CD14-positive monocyte (primary cell): ENCODE data around the gene GIT2. TPM values are rescaled to one million over a fixed set of nuclear protein-coding genes. Genes with fewer than 3 reads are reported as not detected.

ENCODE experiments used
- DNase-seq, 3 donors: peaks; one replicate each; pipeline ENCODE4 v3.0.0-alpha.2; 2011 to 2022
- H2AFZ ChIP-seq: 2 replicates; pipeline ENCODE4 v1.6.0; 2012; ENCODE audit warnings: mild to moderate bottlenecking, low read depth, low read length, inconsistent platforms; ENCODE audit not compliant: insufficient read depth, poor library complexity, severe bottlenecking
- H3K27ac ChIP-seq, 2 donors: 1 replicate in 1 of 2; 2 replicates in 1 of 2; pipeline ENCODE4 v1.5.1; 2012 to 2013; ENCODE audit warnings: low read length in 2 of 2, control low read depth in 1 of 2, inconsistent platforms in 1 of 2, low read depth in 1 of 2, mild to moderate bottlenecking in 1 of 2
- H3K27me3 ChIP-seq, 2 donors: one replicate each; pipeline versions ENCODE4 v1.6.0 to v1.6.1; 2011 to 2013; ENCODE audit warnings: low read length in 2 of 2; ENCODE audit not compliant: control insufficient read depth in 2 of 2, insufficient read depth in 2 of 2
- H3K36me3 ChIP-seq, 2 donors: replicated peaks in 1 of 2; 1 replicate in 1 of 2; 2 replicates in 1 of 2; pipeline versions ENCODE4 v1.5.1 to v1.6.1; 2012 to 2013; ENCODE audit warnings: low read length in 2 of 2, control low read depth in 1 of 2, inconsistent platforms in 1 of 2, mild to moderate bottlenecking in 1 of 2; ENCODE audit not compliant: insufficient read depth in 2 of 2, control insufficient read depth in 1 of 2
- H3K4me1 ChIP-seq, 2 donors: 1 replicate in 1 of 2; 2 replicates in 1 of 2; pipeline versions ENCODE4 v1.5.1 to v1.6.1; 2012 to 2013; ENCODE audit warnings: low read length in 2 of 2, control low read depth in 1 of 2, inconsistent platforms in 1 of 2, mild to moderate bottlenecking in 1 of 2, moderate library complexity in 1 of 2; ENCODE audit not compliant: insufficient read depth in 2 of 2, control insufficient read depth in 1 of 2
- H3K4me2 ChIP-seq: replicated peaks from 2 replicates; pipeline ENCODE3; 2012; ENCODE audit warnings: low read length, moderate library complexity, mild to moderate bottlenecking; ENCODE audit not compliant: poor library complexity, severe bottlenecking; ENCODE audit errors: extremely low read depth
- H3K4me3 ChIP-seq, 3 experiments: fragments of 200-600 bp in 1 of 3; sonication (generic) in 1 of 3; replicated peaks in 1 of 3; 1 replicate in 2 of 3; 2 replicates in 1 of 3; pipeline ENCODE4 v1.5.1; 2011 to 2013; ENCODE audit warnings: low read length in 3 of 3, mild to moderate bottlenecking in 3 of 3, control low read depth in 2 of 3, low read depth in 2 of 3, inconsistent platforms in 1 of 3, moderate library complexity in 1 of 3
- H3K79me2 ChIP-seq: 2 replicates; pipeline ENCODE4 v1.6.0; 2012; ENCODE audit warnings: mild to moderate bottlenecking, control low read depth, inconsistent platforms, low read length, moderate library complexity; ENCODE audit not compliant: insufficient read depth
- H3K9ac ChIP-seq: 2 replicates; pipeline ENCODE4 v1.6.0; 2017; ENCODE audit warnings: low read length, mild to moderate bottlenecking; ENCODE audit not compliant: insufficient read depth, poor library complexity, severe bottlenecking
- H3K9me3 ChIP-seq, 2 donors: replicated peaks in 1 of 2; 1 replicate in 1 of 2; 2 replicates in 1 of 2; pipeline versions ENCODE4 v1.5.1 to v1.6.1; 2012 to 2013; ENCODE audit warnings: low read length in 2 of 2, control low read depth in 1 of 2; ENCODE audit not compliant: control insufficient read depth in 1 of 2, insufficient read depth in 1 of 2
- H4K20me1 ChIP-seq: 2 replicates; pipeline ENCODE4 v1.6.0; 2012; ENCODE audit warnings: mild to moderate bottlenecking, low read length, control low read depth, moderate library complexity; ENCODE audit not compliant: insufficient read depth
- H3K27ac Mint-ChIP-seq, 7 donors: one replicate each; pipeline ENCODE4 v1.8.0; 2020; ENCODE audit warnings: mild to moderate bottlenecking in 7 of 7, mixed read lengths in 7 of 7, moderate library complexity in 6 of 7, inconsistent platforms in 2 of 7
- H3K27me3 Mint-ChIP-seq, 3 donors: one replicate each; pipeline ENCODE4 v1.8.0; 2021 to 2022; ENCODE audit warnings: low read depth in 3 of 3, mild to moderate bottlenecking in 3 of 3, mixed read lengths in 3 of 3, moderate library complexity in 3 of 3, inconsistent platforms in 1 of 3
- H3K36me3 Mint-ChIP-seq, 2 donors: one replicate each; pipeline ENCODE4 v1.8.0; 2020; ENCODE audit warnings: mixed read lengths in 2 of 2, inconsistent platforms in 1 of 2, mild to moderate bottlenecking in 1 of 2
- H3K4me1 Mint-ChIP-seq: one replicate; pipeline ENCODE4 v1.8.0; 2020; ENCODE audit warnings: mild to moderate bottlenecking, mixed read lengths
- H3K4me3 Mint-ChIP-seq, 2 donors: one replicate each; pipeline ENCODE4 v1.8.0; 2020; ENCODE audit warnings: mild to moderate bottlenecking in 2 of 2, mixed read lengths in 2 of 2, moderate library complexity in 1 of 2
- H3K9me3 Mint-ChIP-seq, 7 donors: one replicate each; pipeline ENCODE4 v1.8.0; 2020 to 2022; ENCODE audit warnings: mixed read lengths in 7 of 7, mild to moderate bottlenecking in 6 of 7, moderate library complexity in 6 of 7, inconsistent platforms in 2 of 7
- WGBS: methylation state at CpG from one replicate; pipeline ENCODE4 v1.1.5; 2013; ENCODE audit warnings: missing lambda C conversion rate; ENCODE audit not compliant: insufficient coverage; 5-methylcytosine and 5-hydroxymethylcytosine counted together
- intact Hi-C, 2 donors: fragments of 100-400 bp; cut with micrococcal nuclease; formaldehyde crosslinking; loops; one replicate each; pipeline versions ENCODE4 v1.15.0 to v1.15.1; 2023
- polyA plus RNA-seq, 3 donors: library from polyadenylated mRNA; depleted of rRNA in 1 of 3; unstranded in 2 of 3; stranded (reverse) in 1 of 3; fragments of 300-500 nt in 2 of 3; fragments of >200 nt in 1 of 3; fragmentation: Illumina TruSeq in 2 of 3; gene quantifications; 1 replicate in 2 of 3; 2 replicates in 1 of 3; pipeline ENCODE4 v1.2.3, GENCODE V29; 2012 to 2021
- TF ChIP-seq, protein P1 (sequence below): fragments of 200-600 bp; IDR thresholded peaks from one replicate; pipeline ENCODE4 v1.8.0; 2022; ENCODE audit warnings: antibody characterized with exemption, mild to moderate bottlenecking

GIT2 gene
- polyA plus RNA-seq, 3 donors = 75.8 to 139 (median 98.8) TPM

DNA sequence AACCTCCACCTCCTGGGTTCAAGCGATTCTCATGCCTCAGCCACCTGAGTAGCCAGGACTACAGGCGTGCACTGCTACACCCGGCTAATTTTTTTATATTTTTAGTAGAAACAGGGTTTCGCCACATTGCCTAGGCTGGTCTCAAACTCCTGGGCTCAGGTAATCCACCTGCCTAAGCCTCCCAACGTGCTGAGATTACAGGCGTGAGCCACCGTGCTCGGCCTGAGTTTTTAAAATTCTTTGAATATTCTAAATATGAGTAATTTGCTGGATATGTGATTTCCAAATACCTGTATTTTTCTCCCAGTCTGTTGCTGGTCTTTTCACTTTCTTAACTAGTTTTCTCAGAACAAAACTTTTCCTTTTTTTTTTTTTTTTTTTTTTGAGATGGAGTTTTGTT lies 27.4 kb downstream of the GIT2 start:
- no peaks in the 10 kb centered on the region for H3K9me3 Mint-ChIP-seq
- Histone ChIP-seq H3K27ac (no peak overlapping the region), H4K20me1 (peaks cover 97% of the 10 kb centered on the region), H3K9me3 (no peaks in the 10 kb centered on the region), H3K4me1 (no peaks in the 10 kb centered on the region), H3K36me3 (peaks cover 81 to 98% of the 10 kb centered on the region in 2 donors), H3K4me2 (no peak overlapping the region), H3K9ac (no peak overlapping the region), H3K4me3 (no peak overlapping the region), H2AFZ (no peak overlapping the region), H3K27me3 (no peaks in the 10 kb centered on the region), H3K79me2 (peaks cover 54% of the 10 kb centered on the region)
- H3K27me3 Mint-ChIP-seq = no peaks in the 10 kb centered on the region
- peaks cover 12% of the 10 kb centered on the region for H3K4me1 Mint-ChIP-seq
- TF ChIP-seq, protein P1, sequence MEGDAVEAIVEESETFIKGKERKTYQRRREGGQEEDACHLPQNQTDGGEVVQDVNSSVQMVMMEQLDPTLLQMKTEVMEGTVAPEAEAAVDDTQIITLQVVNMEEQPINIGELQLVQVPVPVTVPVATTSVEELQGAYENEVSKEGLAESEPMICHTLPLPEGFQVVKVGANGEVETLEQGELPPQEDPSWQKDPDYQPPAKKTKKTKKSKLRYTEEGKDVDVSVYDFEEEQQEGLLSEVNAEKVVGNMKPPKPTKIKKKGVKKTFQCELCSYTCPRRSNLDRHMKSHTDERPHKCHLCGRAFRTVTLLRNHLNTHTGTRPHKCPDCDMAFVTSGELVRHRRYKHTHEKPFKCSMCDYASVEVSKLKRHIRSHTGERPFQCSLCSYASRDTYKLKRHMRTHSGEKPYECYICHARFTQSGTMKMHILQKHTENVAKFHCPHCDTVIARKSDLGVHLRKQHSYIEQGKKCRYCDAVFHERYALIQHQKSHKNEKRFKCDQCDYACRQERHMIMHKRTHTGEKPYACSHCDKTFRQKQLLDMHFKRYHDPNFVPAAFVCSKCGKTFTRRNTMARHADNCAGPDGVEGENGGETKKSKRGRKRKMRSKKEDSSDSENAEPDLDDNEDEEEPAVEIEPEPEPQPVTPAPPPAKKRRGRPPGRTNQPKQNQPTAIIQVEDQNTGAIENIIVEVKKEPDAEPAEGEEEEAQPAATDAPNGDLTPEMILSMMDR = no peak
- no peak for DNase-seq
- intact Hi-C loops = no loop called here
- no peak overlapping the region for H3K4me3 Mint-ChIP-seq
- peaks cover 57 to 91% of the 10 kb centered on the region in 2 donors for H3K36me3 Mint-ChIP-seq
- 100% methylated on average over 4 of the region's 8 CpGs for WGBS
- H3K27ac Mint-ChIP-seq = no peak overlapping the region

DNA sequence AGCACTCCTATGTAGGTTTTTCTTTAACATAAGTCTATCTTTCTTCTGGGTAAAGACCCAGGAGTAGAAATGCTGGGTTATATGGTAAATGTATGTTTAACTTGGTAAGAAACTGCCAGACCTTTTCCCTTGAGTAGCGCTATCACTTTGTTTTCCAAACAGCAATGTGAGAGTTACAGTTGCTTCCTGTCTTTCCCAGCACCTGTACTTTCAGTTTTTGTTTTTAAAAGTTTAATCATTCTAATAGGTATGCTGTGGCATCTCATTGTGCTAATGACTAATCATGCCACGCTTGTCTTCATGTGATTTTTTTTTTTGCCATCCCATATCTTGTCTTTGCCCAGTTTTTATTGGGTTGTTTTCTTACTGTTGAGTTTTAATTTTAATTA lies 28.1 kb downstream of the GIT2 start:
- Histone ChIP-seq H3K4me2 (no peak overlapping the region), H3K9me3 (no peaks in the 10 kb centered on the region), H3K4me1 (no peaks in the 10 kb centered on the region), H3K79me2 (peaks cover 55% of the 10 kb centered on the region), H4K20me1 (peaks cover 97% of the 10 kb centered on the region), H3K36me3 (peaks cover 84 to 98% of the 10 kb centered on the region in 2 donors), H3K27ac (peak overlapping the region in 1 of 2 donors; percentile 70), H3K27me3 (no peaks in the 10 kb centered on the region), H3K4me3 (no peak overlapping the region), H2AFZ (no peak overlapping the region), H3K9ac (no peak overlapping the region)
- Mint-ChIP-seq H3K4me3 (no peak overlapping the region), H3K9me3 (no peaks in the 10 kb centered on the region), H3K27me3 (peaks cover 0 to 2% (median 0%) of the 10 kb centered on the region in 3 donors), H3K4me1 (peaks cover 5% of the 10 kb centered on the region), H3K36me3 (peaks cover 59 to 91% of the 10 kb centered on the region in 2 donors), H3K27ac (peak overlapping the region in 3 of 7 donors; percentile 6 to 85 (median 25))
- TF ChIP-seq, protein P1 = no peak
- intact Hi-C loops = no loop called here
- no peak for DNase-seq
- WGBS = no CpG with 5 or more reads among the region's 2 CpGs
